Body of pancreas (tissue), 4 donors: ENCODE measurements around the gene RUNDC1. TPM values are rescaled to one million over a fixed set of nuclear protein-coding genes. Genes with fewer than 3 reads are reported as not detected.
"Not testable (repeated sequence)": the region's sequence is repeated elsewhere in the genome, so short reads cannot be mapped to it uniquely, and the experiment has no call there.

Experiments
- ATAC-seq: fragments of 150-250 bp; one replicate; pipeline ENCODE4 v1.9.1; 2016
- DNase-seq, 4 donors: peaks; one replicate each; pipeline ENCODE4 v3.0.0-alpha.2; 2019
- H3K27ac ChIP-seq, 4 donors: fragments of 200-600 bp; sonication (generic); 1 replicate in 3 of 4; 2 replicates in 1 of 4; pipeline versions ENCODE4 v1.5.1 to v1.6.1; 2016 to 2019; ENCODE audit warnings: mild to moderate bottlenecking in 1 of 4, mixed read lengths in 1 of 4, moderate library complexity in 1 of 4
- H3K27me3 ChIP-seq, 2 donors: fragments of 200-600 bp; sonication (generic); one replicate each; pipeline ENCODE4 v1.6.0; 2016; ENCODE audit warnings: mild to moderate bottlenecking in 1 of 2
- H3K36me3 ChIP-seq, 2 donors: fragments of 200-600 bp; sonication (generic); replicated peaks in 1 of 2; 2 replicates each; pipeline ENCODE4 v1.5.1; 2016; ENCODE audit warnings: low read depth in 2 of 2; ENCODE audit not compliant: insufficient read depth in 1 of 2
- H3K4me1 ChIP-seq: fragments of 200-600 bp; sonication (generic); one replicate; pipeline ENCODE4 v1.6.0; 2016
- H3K4me3 ChIP-seq, 2 donors: fragments of 200-600 bp; sonication (generic); 1 replicate in 1 of 2; 2 replicates in 1 of 2; pipeline ENCODE4 v1.5.1; 2016 to 2019
- H3K9me3 ChIP-seq, 3 donors: fragments of 200-600 bp; sonication (generic); 1 replicate in 2 of 3; 2 replicates in 1 of 3; pipeline ENCODE4 v1.5.1; 2016
- POLR2A ChIP-seq, 3 donors: fragments of 450-650 bp; IDR thresholded peaks; one replicate each; pipeline ENCODE4 v1.6.1; 2016; ENCODE audit warnings: antibody characterized with exemption in 3 of 3, mild to moderate bottlenecking in 2 of 3
- WGBS, 2 donors: methylation state at CpG; one replicate each; pipeline ENCODE4 v1.1.5; 2017; 5-methylcytosine and 5-hydroxymethylcytosine counted together
- intact Hi-C: fragments of 100-400 bp; cut with DNase I; formaldehyde crosslinking; loops from one replicate; pipeline ENCODE4 v1.15.1; 2023
- total RNA-seq, 2 donors: library from RNA; depleted of rRNA; stranded (reverse); fragments of >200 nt; gene quantifications; one replicate each; pipeline ENCODE4 v1.1.0, GENCODE V29; 2016
- TF ChIP-seq, protein P1 (sequence below), 7 experiments: fragments of 450-650 bp in 4 of 7; fragments of 200-600 bp in 3 of 7; sonication (generic) in 3 of 7; IDR thresholded peaks; one replicate each; pipeline ENCODE4 v1.5.1; 2016 to 2019; ENCODE audit warnings: antibody characterized with exemption in 7 of 7

Gene RUNDC1
- total RNA-seq, 2 donors from 2014 or later, result 17.1 to 37.6 TPM

- Histone ChIP-seq H3K4me3 (no peak overlapping the region), H3K4me1 (peaks cover 4% of the 10 kb centered on the region), H3K9me3 (no peaks in the 10 kb centered on the region), H3K27ac (no peak overlapping the region), H3K36me3 (peaks cover 29 to 30% of the 10 kb centered on the region in 2 donors), H3K27me3 (no peaks in the 10 kb centered on the region)
- TF ChIP-seq, protein P1, sequence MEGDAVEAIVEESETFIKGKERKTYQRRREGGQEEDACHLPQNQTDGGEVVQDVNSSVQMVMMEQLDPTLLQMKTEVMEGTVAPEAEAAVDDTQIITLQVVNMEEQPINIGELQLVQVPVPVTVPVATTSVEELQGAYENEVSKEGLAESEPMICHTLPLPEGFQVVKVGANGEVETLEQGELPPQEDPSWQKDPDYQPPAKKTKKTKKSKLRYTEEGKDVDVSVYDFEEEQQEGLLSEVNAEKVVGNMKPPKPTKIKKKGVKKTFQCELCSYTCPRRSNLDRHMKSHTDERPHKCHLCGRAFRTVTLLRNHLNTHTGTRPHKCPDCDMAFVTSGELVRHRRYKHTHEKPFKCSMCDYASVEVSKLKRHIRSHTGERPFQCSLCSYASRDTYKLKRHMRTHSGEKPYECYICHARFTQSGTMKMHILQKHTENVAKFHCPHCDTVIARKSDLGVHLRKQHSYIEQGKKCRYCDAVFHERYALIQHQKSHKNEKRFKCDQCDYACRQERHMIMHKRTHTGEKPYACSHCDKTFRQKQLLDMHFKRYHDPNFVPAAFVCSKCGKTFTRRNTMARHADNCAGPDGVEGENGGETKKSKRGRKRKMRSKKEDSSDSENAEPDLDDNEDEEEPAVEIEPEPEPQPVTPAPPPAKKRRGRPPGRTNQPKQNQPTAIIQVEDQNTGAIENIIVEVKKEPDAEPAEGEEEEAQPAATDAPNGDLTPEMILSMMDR (IDR thresholded peaks at IDR 0.05), result no peak
- TF ChIP-seq POLR2A (IDR thresholded peaks at IDR 0.05), result no peak
- 86 to 90% methylated on average over 6 of the region's 6 CpGs for WGBS, 2 donors
- ATAC-seq (no peak), DNase-seq (no peak)
- intact Hi-C loops, result no loop called here
These were observed 9.6 kb downstream of the RUNDC1 start for GRCh38 chr17:42989726-42990652.

- ATAC-seq (no peak), DNase-seq (no peak)
- no peak overlapping the region for H3K4me3 ChIP-seq
- TF ChIP-seq, protein P1 (IDR thresholded peaks at IDR 0.05), result no peak
- no peak for TF ChIP-seq POLR2A (IDR thresholded peaks at IDR 0.05)
- 95% methylated on average over 6 of the region's 6 CpGs; no CpG with 5 or more reads in 1 of the 2 donors for WGBS, 2 donors
- no peaks in the 10 kb centered on the region for H3K4me1 ChIP-seq
- H3K36me3 ChIP-seq, result peaks cover 29 to 30% of the 10 kb centered on the region in 2 donors
- intact Hi-C loops, result no loop called here
- H3K27me3 ChIP-seq, result no peaks in the 10 kb centered on the region
- H3K27ac ChIP-seq, result no peak overlapping the region
- no peaks in the 10 kb centered on the region for H3K9me3 ChIP-seq
These were observed 11.1 kb downstream of the RUNDC1 start for GRCh38 chr17:42991471-42991870.

DNA sequence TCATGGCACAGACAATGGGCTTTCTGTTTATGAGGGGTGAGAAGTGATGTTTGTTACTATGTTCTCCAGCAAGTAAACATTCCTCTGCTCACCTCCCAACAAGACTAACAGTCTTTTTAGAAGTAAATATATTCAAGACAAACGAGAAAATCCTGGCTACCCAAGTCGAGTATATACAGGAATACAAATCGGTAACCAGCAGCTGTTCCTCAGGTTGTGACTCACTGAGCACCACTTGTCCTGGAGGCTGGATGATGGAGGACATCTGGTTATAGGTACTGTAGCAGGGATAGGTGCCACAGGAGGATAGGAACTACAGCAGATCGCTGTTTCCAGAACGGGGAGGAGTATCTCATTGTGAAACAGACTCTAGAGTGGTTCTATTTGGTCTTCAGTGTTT is 12.5 kb downstream of the RUNDC1 start:
- DNase-seq (no peak), ATAC-seq (no peak)
- Histone ChIP-seq H3K4me1 (peaks cover 8% of the 10 kb centered on the region), H3K9me3 (no peaks in the 10 kb centered on the region), H3K4me3 (no peak overlapping the region), H3K36me3 (peaks cover 24 to 27% of the 10 kb centered on the region in 2 donors), H3K27me3 (no peaks in the 10 kb centered on the region), H3K27ac (no peak overlapping the region)
- TF ChIP-seq, protein P1 (IDR thresholded peaks at IDR 0.05), result no peak
- no peak for TF ChIP-seq POLR2A (IDR thresholded peaks at IDR 0.05)
- 62 to 73% methylated on average over 5 of the region's 5 CpGs for WGBS, 2 donors
- intact Hi-C loops, result no loop called here

GRCh38 chr17:42993913-42994312 is 13.5 kb downstream of the RUNDC1 start:
- DNase-seq, H3K27ac ChIP-seq, H3K27me3 ChIP-seq, intact Hi-C loops, H3K9me3 ChIP-seq, ATAC-seq, H3K4me3 ChIP-seq: not testable (repeated sequence)
- WGBS, 2 donors, result 87 to 89% methylated on average over 10 of the region's 10 CpGs
- H3K4me1 ChIP-seq, result peaks cover 10% of the 10 kb centered on the region
- peaks cover 14 to 21% of the 10 kb centered on the region in 2 donors for H3K36me3 ChIP-seq

DNA sequence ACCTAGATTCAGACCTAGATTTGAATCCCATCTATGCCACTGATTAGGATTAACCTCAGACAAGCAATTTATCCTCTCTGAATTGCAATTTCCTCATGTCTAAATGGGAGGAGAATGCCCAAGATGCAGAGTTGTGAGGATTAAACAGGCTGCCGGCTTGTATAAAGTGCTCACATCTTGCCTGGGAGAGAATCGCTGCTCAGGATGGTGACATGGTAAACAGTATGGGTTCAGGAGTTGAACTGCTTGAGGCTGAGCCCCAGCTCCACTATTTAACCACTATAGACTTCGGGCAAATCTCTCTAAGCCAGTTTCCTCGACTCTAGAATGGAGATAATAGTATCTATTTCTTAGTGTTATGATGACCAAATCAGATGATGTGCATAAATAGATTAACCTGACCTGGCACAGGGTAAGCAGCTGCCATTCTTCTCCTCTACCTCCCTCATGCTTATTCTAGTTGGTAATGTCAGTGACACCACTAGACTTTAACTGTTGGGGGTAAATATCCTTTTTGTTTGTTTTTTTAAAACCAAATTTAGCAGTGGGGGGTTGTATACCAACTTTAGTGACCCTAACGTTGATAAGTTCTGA is 17.1 kb downstream of the RUNDC1 start:
- H3K4me3 ChIP-seq, result no peak overlapping the region
- WGBS, 2 donors, result 5 to 7% methylated on average over 5 of the region's 5 CpGs
- TF ChIP-seq, protein P1 (IDR thresholded peaks at IDR 0.05), result no peak
- TF ChIP-seq POLR2A (IDR thresholded peaks at IDR 0.05), result no peak

More for the DNA sequence above, 17.1 kb downstream of the RUNDC1 start:
- no peak for ATAC-seq
- no peaks in the 10 kb centered on the region for H3K27me3 ChIP-seq
- intact Hi-C loops, result no loop called here
- peaks cover 0 to 3% of the 10 kb centered on the region in 2 donors for H3K36me3 ChIP-seq
- H3K4me1 ChIP-seq, result peaks cover 35% of the 10 kb centered on the region
- no peak for DNase-seq
- H3K27ac ChIP-seq, result peak overlapping the region in 3 of 4 donors; percentile 84 to 93 (median 90)
- no peaks in the 10 kb centered on the region for H3K9me3 ChIP-seq
